Mesendoderm (in vitro differentiated cells): Measurements from ENCODE around the gene FLCN.
"Not testable (repeated sequence)": the region's sequence is repeated elsewhere in the genome, so short reads cannot be mapped to it uniquely, and the experiment has no call there.

ENCODE experiments used
- DNase-seq: peaks from one replicate; pipeline ENCODE4 v3.0.0; 2013
- H2AK5ac ChIP-seq: 2 replicates; pipeline ENCODE4 v1.6.1; 2013; ENCODE audit warnings: low read length, inconsistent platforms
- H2BK120ac ChIP-seq: 2 replicates; pipeline ENCODE4 v1.6.1; 2013; ENCODE audit warnings: low read depth, mild to moderate bottlenecking, low read length, moderate library complexity, mixed read lengths
- H2BK15ac ChIP-seq: replicated peaks from 2 replicates; pipeline ENCODE4 v1.6.1; 2013; ENCODE audit warnings: low read depth, mild to moderate bottlenecking, moderate library complexity
- H2BK5ac ChIP-seq: 2 replicates; pipeline ENCODE4 v1.6.1; 2013; ENCODE audit warnings: low read length, inconsistent platforms
- H3K18ac ChIP-seq: 2 replicates; pipeline ENCODE4 v1.6.1; 2013; ENCODE audit warnings: mild to moderate bottlenecking, low read length, mixed read lengths
- H3K23ac ChIP-seq: one replicate; pipeline ENCODE4 v1.6.1; 2013; ENCODE audit warnings: low read length
- H3K27ac ChIP-seq: 2 replicates; pipeline ENCODE4 v1.5.1; 2013; ENCODE audit warnings: low read depth, mild to moderate bottlenecking, inconsistent platforms, low read length, moderate library complexity
- H3K27me3 ChIP-seq: 2 replicates; pipeline ENCODE4 v1.6.1; 2013; ENCODE audit warnings: low read length, control low read depth, mild to moderate bottlenecking, inconsistent platforms; ENCODE audit not compliant: insufficient read depth, poor library complexity
- H3K36me3 ChIP-seq: 2 replicates; pipeline ENCODE4 v1.6.1; 2013; ENCODE audit warnings: low read length, inconsistent platforms; ENCODE audit not compliant: control insufficient read depth, insufficient read depth
- H3K4ac ChIP-seq: one replicate; pipeline ENCODE4 v1.6.1; 2013; ENCODE audit warnings: low read depth, mild to moderate bottlenecking, low read length, moderate library complexity
- H3K4me1 ChIP-seq: 2 replicates; pipeline ENCODE4 v1.6.1; 2013; ENCODE audit warnings: low read depth, low read length, inconsistent platforms; ENCODE audit not compliant: control insufficient read depth
- H3K4me2 ChIP-seq: 2 replicates; pipeline ENCODE4 v1.6.1; 2013; ENCODE audit warnings: low read length
- H3K4me3 ChIP-seq: 2 replicates; pipeline ENCODE4 v1.5.1; 2013; ENCODE audit warnings: mild to moderate bottlenecking, low read length
- H3K56ac ChIP-seq: one replicate; pipeline ENCODE4 v1.6.1; 2013; ENCODE audit warnings: low read length
- H3K79me1 ChIP-seq: 2 replicates; pipeline ENCODE4 v1.6.1; 2013; ENCODE audit warnings: low read length, inconsistent platforms
- H3K79me2 ChIP-seq: 2 replicates; pipeline ENCODE4 v1.6.1; 2013; ENCODE audit warnings: mild to moderate bottlenecking, low read length; ENCODE audit not compliant: control insufficient read depth, insufficient read depth
- H3K9ac ChIP-seq: 2 replicates; pipeline ENCODE4 v1.6.1; 2013; ENCODE audit warnings: low read length, inconsistent platforms
- H4K5ac ChIP-seq: one replicate; pipeline ENCODE4 v1.6.1; 2013; ENCODE audit warnings: low read length
- H4K8ac ChIP-seq: one replicate; pipeline ENCODE4 v1.6.1; 2013; ENCODE audit warnings: low read depth, mild to moderate bottlenecking, control low read depth, low read length, moderate library complexity
- WGBS: extraction: QIAGEN DNeasy Blood & Tissue Kit; methylation state at CpG from one replicate; pipeline ENCODE4 v1.1.7; 2013; ENCODE audit warnings: low lambda C conversion rate, missing lambda C conversion rate; ENCODE audit not compliant: insufficient coverage; ENCODE audit errors: extremely low coverage; 5-methylcytosine and 5-hydroxymethylcytosine counted together

The FLCN gene

GRCh38 chr17:17255689-17256088 is 18.7 kb upstream of the FLCN start:
- H3K27ac ChIP-seq, H2AK5ac ChIP-seq, H3K27me3 ChIP-seq, H4K8ac ChIP-seq, H3K18ac ChIP-seq, H3K9ac ChIP-seq, H3K79me2 ChIP-seq, H3K23ac ChIP-seq, H3K79me1 ChIP-seq, H3K4me2 ChIP-seq, H2BK5ac ChIP-seq, H4K5ac ChIP-seq, H2BK120ac ChIP-seq, H3K4me3 ChIP-seq, H3K4me1 ChIP-seq, H2BK15ac ChIP-seq, H3K56ac ChIP-seq, DNase-seq, H3K4ac ChIP-seq: not testable (repeated sequence)
- no CpG with 5 or more reads among the region's 11 CpGs for WGBS
- H3K36me3 ChIP-seq = peaks cover 15% of the 10 kb centered on the region

- Histone ChIP-seq H2BK15ac (no peak overlapping the region), H3K9ac (no peak overlapping the region), H3K36me3 (peaks cover 11% of the 10 kb centered on the region), H3K4me1 (no peaks in the 10 kb centered on the region), H3K18ac (no peak overlapping the region), H3K56ac (no peak overlapping the region), H3K23ac (no peak overlapping the region), H3K4ac (no peak overlapping the region), H2BK5ac (no peak overlapping the region), H2AK5ac (no peak overlapping the region), H3K4me3 (no peak overlapping the region), H3K27ac (no peak overlapping the region), H4K5ac (no peak overlapping the region), H3K79me2 (no peaks in the 10 kb centered on the region), H2BK120ac (no peak overlapping the region), H3K79me1 (no peaks in the 10 kb centered on the region), H3K27me3 (no peaks in the 10 kb centered on the region), H3K4me2 (no peak overlapping the region), H4K8ac (no peak overlapping the region)
- no peak for DNase-seq
- no CpG with 5 or more reads among the region's 3 CpGs for WGBS
Measured at GRCh38 chr17:17254036-17254435, 17.1 kb upstream of the FLCN start.

- peaks cover 9% of the 10 kb centered on the region for H3K36me3 ChIP-seq
- no peaks in the 10 kb centered on the region for H3K27me3 ChIP-seq
- no peak overlapping the region for H3K27ac ChIP-seq
- H3K23ac ChIP-seq = no peak overlapping the region
- no peak overlapping the region for H4K5ac ChIP-seq
- H3K4ac ChIP-seq = no peak overlapping the region
- H4K8ac ChIP-seq = no peak overlapping the region
- no CpG with 5 or more reads among the region's 3 CpGs for WGBS
- H3K4me2 ChIP-seq = no peak overlapping the region
- no peaks in the 10 kb centered on the region for H3K79me1 ChIP-seq
- no peak overlapping the region for H2BK15ac ChIP-seq
- H2AK5ac ChIP-seq = no peak overlapping the region
- no peaks in the 10 kb centered on the region for H3K4me1 ChIP-seq
- no peak overlapping the region for H3K18ac ChIP-seq
- H3K4me3 ChIP-seq = no peak overlapping the region
- H3K56ac ChIP-seq = no peak overlapping the region
- H2BK120ac ChIP-seq = no peak overlapping the region
- DNase-seq = no peak
- no peaks in the 10 kb centered on the region for H3K79me2 ChIP-seq
- H2BK5ac ChIP-seq = no peak overlapping the region
- no peak overlapping the region for H3K9ac ChIP-seq
Measured at GRCh38 chr17:17253406-17253805, 16.4 kb upstream of the FLCN start.

GRCh38 chr17:17252149-17252661 is 15.2 kb upstream of the FLCN start:
- Histone ChIP-seq H3K79me2 (no peaks in the 10 kb centered on the region), H3K27ac (no peak overlapping the region), H3K4me3 (no peak overlapping the region), H4K8ac (no peak overlapping the region), H4K5ac (no peak overlapping the region), H3K56ac (no peak overlapping the region), H3K4me2 (no peak overlapping the region), H3K18ac (no peak overlapping the region), H3K27me3 (no peaks in the 10 kb centered on the region), H3K36me3 (peaks cover 8% of the 10 kb centered on the region), H3K4me1 (no peaks in the 10 kb centered on the region), H3K4ac (no peak overlapping the region), H3K9ac (no peak overlapping the region), H3K79me1 (no peaks in the 10 kb centered on the region), H2AK5ac (no peak overlapping the region), H2BK15ac (no peak overlapping the region), H2BK5ac (no peak overlapping the region), H2BK120ac (no peak overlapping the region), H3K23ac (no peak overlapping the region)
- WGBS = no CpG with 5 or more reads among the region's 9 CpGs
- DNase-seq = no peak

- Histone ChIP-seq H2BK5ac (no peak overlapping the region), H3K36me3 (peaks cover 4% of the 10 kb centered on the region), H2BK120ac (no peak overlapping the region), H3K4ac (no peak overlapping the region), H3K4me3 (no peak overlapping the region), H2AK5ac (no peak overlapping the region), H3K9ac (no peak overlapping the region), H4K8ac (no peak overlapping the region), H3K18ac (no peak overlapping the region), H2BK15ac (no peak overlapping the region), H3K79me2 (no peaks in the 10 kb centered on the region), H3K56ac (no peak overlapping the region), H3K4me1 (no peaks in the 10 kb centered on the region), H3K27ac (no peak overlapping the region), H3K23ac (no peak overlapping the region), H3K4me2 (no peak overlapping the region), H4K5ac (no peak overlapping the region), H3K79me1 (no peaks in the 10 kb centered on the region), H3K27me3 (no peaks in the 10 kb centered on the region)
- DNase-seq = no peak
- no CpG with 5 or more reads among the region's 3 CpGs for WGBS
Measured at GRCh38 chr17:17246879-17247278, 9.9 kb upstream of the FLCN start.

GRCh38 chr17:17243163-17243562 is 6.2 kb upstream of the FLCN start:
- Histone ChIP-seq H3K23ac (no peak overlapping the region), H3K79me1 (no peaks in the 10 kb centered on the region), H3K27ac (no peak overlapping the region), H3K27me3 (no peaks in the 10 kb centered on the region), H2BK15ac (no peak overlapping the region), H4K5ac (no peak overlapping the region), H2AK5ac (no peak overlapping the region), H3K56ac (no peak overlapping the region), H3K4me2 (no peak overlapping the region), H4K8ac (no peak overlapping the region), H2BK5ac (no peak overlapping the region), H3K36me3 (peaks cover 3% of the 10 kb centered on the region), H3K18ac (no peak overlapping the region), H3K4me3 (no peak overlapping the region), H3K4ac (no peak overlapping the region), H2BK120ac (no peak overlapping the region), H3K9ac (no peak overlapping the region), H3K4me1 (no peaks in the 10 kb centered on the region), H3K79me2 (no peaks in the 10 kb centered on the region)
- no peak for DNase-seq
- WGBS = no CpG with 5 or more reads among the region's 6 CpGs
